Measurements from ENCODE around the gene GLYR1. TPM values are rescaled to one million over a fixed set of nuclear protein-coding genes. Genes with fewer than 3 reads are reported as not detected.

The GLYR1 gene
- total and polyA plus RNA-seq, 2 donors (not counting 3 experiments of a cell fraction or from before 2014, with no cell fraction given), result 47.9 to 107 TPM

- POLR2A ChIA-PET, result no interaction called here
- Histone ChIP-seq H3K27me3 (ENCODE audit: control insufficient read depth in 2 of 2, insufficient read depth in 2 of 2, low read length in 2 of 2) (no peaks in the 10 kb centered on the region), H3K9me1 (replicated peaks; ENCODE audit: control insufficient read depth, extremely low read depth, insufficient read depth, low read length) (no peaks in the 10 kb centered on the region), H3K4me3 (replicated peaks in 1 of 3; ENCODE audit: insufficient read depth in 1 of 3, low read depth in 1 of 3, low read length in 3 of 3) (no peak overlapping the region), H2AFZ (ENCODE audit: low read depth, low read length) (no peak overlapping the region), H3K4me2 (ENCODE audit: insufficient read depth, low read length) (no peak overlapping the region), H3K9ac (replicated peaks; ENCODE audit: extremely low read depth, insufficient read depth, low read length) (no peak overlapping the region), H3K4me1 (ENCODE audit: control insufficient read depth, extremely low read depth, insufficient read depth, low read length) (no peaks in the 10 kb centered on the region), H4K20me1 (replicated peaks; ENCODE audit: control insufficient read depth, extremely low read depth, insufficient read depth, low read length) (no peaks in the 10 kb centered on the region), H3K27ac (ENCODE audit: insufficient read depth, low read depth, low read length) (no peak overlapping the region), H3K36me3 (ENCODE audit: control insufficient read depth in 2 of 2, extremely low read depth in 1 of 2, insufficient read depth in 2 of 2, low read length in 2 of 2) (no peaks in the 10 kb centered on the region), H3K9me3 (replicated peaks; ENCODE audit: control insufficient read depth, insufficient read depth, low read length) (no peaks in the 10 kb centered on the region), H3K79me2 (ENCODE audit: control insufficient read depth, insufficient read depth, low read length) (no peaks in the 10 kb centered on the region)
- CTCF ChIA-PET, result interaction anchor here (1.0 kb wide), 2 partner anchors 38 to 60 kb away, joined by 3 read pairs; no protein-coding TSS in a partner anchor
- DNase-seq (ENCODE audit: low read depth, low spot score) (no peak), FAIRE-seq (no peak)
- no TSS peak for BruUV-seq (replicated peaks)
- dilution Hi-C loops (cut with MboI; ENCODE audit: extremely low pct_ligation_motif_present, low sequenced_read_pairs), result no loop called here
- intact Hi-C loops (cut with micrococcal nuclease), result loop anchor here (10.0 kb wide), 1 partner anchor 59 kb away; the partner anchor contains the start of gene SEC14L5
- TF ChIP-seq POLR2AphosphoS5 (IDR thresholded peaks at IDR 0.05; ENCODE audit: insufficient read depth, low read depth, low read length), result no peak
- no peak for TF ChIP-seq EZH2 (IDR thresholded peaks at IDR 0.05; ENCODE audit: borderline replicate concordance, low read depth, low read length, severe bottlenecking)
- no peak for TF ChIP-seq MYC (IDR thresholded peaks at IDR 0.05; ENCODE audit: low read depth, low read length)
- no peak for TF ChIP-seq GATA2 (IDR thresholded peaks at IDR 0.05; ENCODE audit: insufficient read depth, insufficient read length, low read depth, low read length)
- TF ChIP-seq, protein P1, sequence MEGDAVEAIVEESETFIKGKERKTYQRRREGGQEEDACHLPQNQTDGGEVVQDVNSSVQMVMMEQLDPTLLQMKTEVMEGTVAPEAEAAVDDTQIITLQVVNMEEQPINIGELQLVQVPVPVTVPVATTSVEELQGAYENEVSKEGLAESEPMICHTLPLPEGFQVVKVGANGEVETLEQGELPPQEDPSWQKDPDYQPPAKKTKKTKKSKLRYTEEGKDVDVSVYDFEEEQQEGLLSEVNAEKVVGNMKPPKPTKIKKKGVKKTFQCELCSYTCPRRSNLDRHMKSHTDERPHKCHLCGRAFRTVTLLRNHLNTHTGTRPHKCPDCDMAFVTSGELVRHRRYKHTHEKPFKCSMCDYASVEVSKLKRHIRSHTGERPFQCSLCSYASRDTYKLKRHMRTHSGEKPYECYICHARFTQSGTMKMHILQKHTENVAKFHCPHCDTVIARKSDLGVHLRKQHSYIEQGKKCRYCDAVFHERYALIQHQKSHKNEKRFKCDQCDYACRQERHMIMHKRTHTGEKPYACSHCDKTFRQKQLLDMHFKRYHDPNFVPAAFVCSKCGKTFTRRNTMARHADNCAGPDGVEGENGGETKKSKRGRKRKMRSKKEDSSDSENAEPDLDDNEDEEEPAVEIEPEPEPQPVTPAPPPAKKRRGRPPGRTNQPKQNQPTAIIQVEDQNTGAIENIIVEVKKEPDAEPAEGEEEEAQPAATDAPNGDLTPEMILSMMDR (IDR thresholded peaks at IDR 0.05; ENCODE audit: extremely low read depth in 1 of 2, insufficient read depth in 1 of 2, low read depth in 1 of 2, low read length in 2 of 2), result no peak
- TF ChIP-seq FOS (IDR thresholded peaks at IDR 0.05; ENCODE audit: borderline replicate concordance, insufficient read depth, low read length), result no peak
- no peak for TF ChIP-seq JUN (IDR thresholded peaks at IDR 0.05; ENCODE audit: borderline replicate concordance, insufficient read depth, insufficient read length, low read depth)
- TF ChIP-seq POLR2A (IDR thresholded peaks at IDR 0.05; ENCODE audit: low read depth, low read length), result no peak
- TF ChIP-seq, protein P2, sequence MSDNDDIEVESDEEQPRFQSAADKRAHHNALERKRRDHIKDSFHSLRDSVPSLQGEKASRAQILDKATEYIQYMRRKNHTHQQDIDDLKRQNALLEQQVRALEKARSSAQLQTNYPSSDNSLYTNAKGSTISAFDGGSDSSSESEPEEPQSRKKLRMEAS (IDR thresholded peaks at IDR 0.05; ENCODE audit: insufficient read depth, insufficient read length), result no peak
Measured at GRCh38 chr16:4895366-4895765, 48.3 kb upstream of the GLYR1 start.

All from endothelial cell of umbilical vein (primary cell).